Stimulated activated CD4-positive, alpha-beta T cell treated with anti-CD3 and anti-CD28 coated beads, Interleukin-4, amount 100 ng/mL, for 48 hours (primary cell): ENCODE data around the gene PTCD2.
A peak's percentile ranks its signal among the peaks of the same experiment; 100 is the strongest.

Experiments
- DNase-seq, 2 donors: peaks; one replicate each; pipeline ENCODE4 v3.0.0-alpha.2; 2020; ENCODE audit warnings: low read depth in 2 of 2

PTCD2 gene, protein sequence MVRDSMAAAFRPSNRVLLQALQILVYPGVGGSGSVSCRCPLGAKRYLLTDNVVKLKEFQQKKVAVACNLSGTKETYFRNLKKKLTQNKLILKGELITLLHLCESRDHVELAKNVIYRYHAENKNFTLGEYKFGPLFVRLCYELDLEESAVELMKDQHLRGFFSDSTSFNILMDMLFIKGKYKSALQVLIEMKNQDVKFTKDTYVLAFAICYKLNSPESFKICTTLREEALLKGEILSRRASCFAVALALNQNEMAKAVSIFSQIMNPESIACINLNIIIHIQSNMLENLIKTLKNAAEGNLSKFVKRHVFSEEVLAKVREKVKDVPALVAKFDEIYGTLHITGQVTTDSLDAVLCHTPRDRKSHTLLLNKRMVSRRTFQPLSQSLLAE

DNA sequence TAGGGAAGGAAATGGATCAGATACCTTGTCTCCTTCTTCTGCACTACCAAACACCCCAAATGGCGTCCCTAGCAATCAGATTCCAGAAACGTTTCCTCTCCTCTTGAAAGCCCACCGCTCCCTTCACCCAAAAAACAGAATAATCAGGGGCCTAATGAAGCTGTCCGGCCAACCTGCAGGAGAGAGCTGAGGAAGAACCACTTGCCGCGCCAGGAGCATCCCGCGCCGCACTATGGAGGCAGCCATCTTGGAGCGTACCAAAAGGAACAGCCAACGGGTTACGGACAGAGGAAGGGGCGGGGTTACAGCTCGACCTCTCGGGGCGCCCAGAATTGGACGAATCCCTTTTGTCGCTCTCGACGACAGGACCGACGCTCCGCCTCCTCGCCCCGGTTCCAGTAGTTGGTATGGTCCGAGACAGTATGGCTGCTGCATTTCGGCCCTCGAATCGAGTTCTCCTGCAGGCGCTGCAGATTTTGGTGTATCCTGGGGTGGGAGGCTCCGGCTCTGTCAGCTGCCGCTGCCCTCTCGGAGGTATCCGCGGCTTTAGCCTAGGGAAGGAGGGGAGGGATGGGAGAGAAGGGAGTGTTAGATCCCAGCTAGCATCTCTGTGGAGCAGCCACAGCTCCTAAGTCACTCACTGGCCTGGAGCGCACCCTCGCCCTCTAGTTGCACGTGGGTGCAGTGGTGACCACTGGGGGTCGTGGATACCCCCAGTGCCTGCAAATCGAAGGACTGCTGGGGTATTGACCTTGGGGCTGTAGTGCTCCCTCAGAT is at the start of gene PTCD2, which contains the start of gene MRPS27:
Gene PTCD2 (plus strand): TSS at position 398 of the 777 bp plus-strand sequence. CDS start 10 bp downstream, at position 408.
Gene MRPS27 (minus strand): TSS at position 265 of the 777 bp plus-strand sequence. CDS start 19 bp downstream, at position 246.
- DNase-seq, result peak; percentile 86 to 95

DNA sequence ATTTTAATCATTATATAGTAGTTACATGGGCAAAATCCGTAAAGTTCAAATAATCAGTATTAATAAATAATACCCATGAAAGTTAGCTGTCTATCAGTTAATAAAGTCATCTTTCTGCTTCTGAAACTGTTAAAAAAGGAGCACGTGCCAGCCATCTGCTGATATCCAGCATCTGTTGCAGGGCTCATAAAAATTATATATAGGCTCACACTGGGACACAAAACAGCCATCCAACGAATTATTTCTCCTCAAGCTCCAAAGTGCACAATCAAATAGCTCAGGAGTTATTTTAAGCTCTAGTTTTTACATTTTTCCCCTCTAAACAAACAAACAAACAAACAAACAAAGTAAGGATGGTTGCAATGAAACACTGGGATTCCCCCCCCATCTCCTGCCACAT is 48.5 kb upstream of the PTCD2 start:
- DNase-seq, result no peak

DNA sequence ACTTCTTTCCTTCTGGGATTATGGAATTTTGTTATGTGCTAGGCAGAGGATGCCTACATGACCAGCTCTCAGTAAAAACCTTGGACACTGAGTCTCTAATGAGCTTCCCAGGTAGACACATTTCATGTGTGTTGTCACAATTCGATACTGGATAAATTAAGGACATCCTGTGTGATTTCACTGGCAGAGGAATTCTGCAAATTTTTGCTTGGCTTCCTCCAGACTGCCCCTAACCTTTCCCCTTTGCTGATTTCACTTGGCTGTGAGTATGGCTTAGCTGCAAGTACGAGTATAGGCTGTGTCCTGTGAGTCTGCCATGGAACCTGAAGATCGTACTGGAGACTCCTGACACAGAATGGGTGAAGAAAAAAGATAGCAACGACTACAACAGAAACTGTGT is 47.8 kb upstream of the PTCD2 start:
- no peak for DNase-seq

DNA sequence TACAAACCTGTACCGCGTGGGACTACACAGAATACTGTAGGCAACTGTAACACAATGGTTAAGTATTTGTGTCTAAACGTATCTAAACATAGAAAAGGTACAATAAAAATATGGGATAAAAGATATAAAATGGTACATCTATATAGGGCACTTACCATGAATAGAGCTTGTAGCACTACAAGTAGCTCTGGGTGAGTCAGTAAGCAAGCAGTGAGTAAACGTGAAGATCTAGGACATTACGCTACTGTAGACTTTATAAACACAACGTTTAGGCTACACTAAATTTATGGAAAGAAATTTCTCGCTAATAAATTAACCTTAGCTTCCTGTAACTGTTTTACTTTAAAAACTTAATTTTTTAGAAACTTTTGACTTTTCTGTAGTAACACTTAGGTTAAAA is 46.6 kb upstream of the PTCD2 start:
- no peak for DNase-seq

DNA sequence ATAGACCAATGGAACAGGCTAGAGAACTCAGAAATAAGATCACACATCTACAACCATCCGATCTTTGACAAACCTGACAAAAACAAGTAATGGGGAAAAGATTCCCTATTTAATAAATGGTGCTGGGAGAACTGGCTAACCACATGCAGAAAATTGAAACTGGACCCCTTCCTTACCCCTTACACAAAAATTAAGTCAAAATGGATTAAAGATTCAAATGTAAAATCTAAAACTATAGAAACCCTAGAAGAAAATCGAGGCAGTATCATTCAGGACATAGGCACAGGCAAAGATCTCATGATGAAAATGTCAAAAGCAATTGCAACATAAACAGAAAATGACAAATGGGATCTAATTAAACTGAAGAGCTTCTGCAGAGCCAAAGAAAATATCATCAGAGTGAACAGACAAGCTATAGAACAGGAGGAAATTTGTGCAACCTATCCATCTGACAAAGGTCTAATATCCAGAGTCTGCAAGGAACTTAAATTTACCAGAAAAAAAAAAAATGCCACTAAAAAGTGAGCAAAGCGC is 43.9 kb upstream of the PTCD2 start:
- DNase-seq, result no peak

DNA sequence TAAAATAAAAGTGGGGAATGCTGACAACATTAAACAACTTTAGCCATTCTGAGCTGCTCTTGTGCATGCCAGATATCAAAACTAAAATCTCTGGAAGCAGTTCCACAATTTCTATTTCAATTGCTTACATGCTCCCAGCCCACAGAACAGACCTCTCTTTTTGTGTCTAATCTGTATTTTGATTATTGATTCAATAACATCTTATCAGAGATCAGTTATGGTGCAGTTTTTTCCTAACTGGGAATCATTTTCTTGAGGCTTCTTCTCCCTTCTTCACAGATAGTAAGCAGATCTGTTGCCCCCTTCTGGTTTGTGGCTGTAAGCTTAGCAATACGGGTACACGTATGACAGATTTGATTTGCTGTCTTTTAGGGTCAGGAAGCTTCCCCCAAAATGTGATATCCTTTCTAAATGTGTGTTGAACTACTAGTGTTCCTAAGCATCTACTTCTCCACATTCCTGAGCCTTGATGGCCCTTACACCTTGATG is 39.5 kb upstream of the PTCD2 start:
- DNase-seq, result no peak

DNA sequence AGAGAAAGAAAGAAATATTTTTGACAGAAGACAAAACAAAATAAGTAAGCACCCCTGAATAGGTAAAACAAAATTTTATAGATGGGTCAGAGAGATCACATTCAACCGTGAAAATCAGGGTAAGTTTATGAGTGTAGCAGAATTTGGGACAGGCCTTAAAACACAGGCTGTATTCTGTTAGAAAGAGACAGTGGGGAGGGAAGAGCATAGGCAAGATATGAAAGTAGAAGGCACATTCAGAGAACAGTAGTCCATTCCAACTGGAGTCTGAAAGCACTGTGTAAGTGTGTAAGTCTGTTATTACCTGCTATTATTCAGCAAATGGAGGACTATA is 38.8 kb upstream of the PTCD2 start:
- no peak for DNase-seq

DNA sequence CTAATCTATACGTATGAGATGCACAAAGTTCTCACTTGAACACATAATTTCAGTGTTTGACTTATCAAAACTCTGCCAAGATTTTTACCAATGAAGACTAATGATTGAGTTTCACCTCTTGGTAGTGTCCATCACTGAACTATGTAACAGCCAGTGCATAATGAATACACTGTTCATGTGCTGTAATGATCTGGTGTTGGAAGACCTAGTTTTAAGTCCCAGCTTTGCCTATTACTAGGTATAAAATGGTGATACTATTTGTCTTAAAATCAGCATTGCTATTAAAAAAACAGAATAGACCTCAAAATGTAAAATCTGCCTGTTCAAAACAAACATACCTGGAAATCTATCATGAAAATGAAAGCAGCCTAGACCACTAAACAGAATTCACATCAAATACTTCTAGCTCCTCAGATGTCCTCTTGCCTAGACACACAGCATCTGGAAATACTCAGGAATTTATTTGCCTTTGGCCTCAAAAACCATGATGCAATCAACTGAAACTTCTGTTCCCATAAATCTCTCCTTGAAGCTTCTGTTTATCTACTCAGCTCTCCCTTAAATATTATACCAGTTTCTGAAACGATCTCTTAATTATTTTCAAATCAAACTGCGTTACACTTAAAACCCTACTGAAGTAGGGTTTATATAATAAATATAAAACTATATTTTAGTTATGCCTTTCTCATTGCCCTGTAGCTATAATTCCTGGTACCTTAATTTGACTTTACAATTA is 38.2 kb upstream of the PTCD2 start:
- no peak for DNase-seq

DNA sequence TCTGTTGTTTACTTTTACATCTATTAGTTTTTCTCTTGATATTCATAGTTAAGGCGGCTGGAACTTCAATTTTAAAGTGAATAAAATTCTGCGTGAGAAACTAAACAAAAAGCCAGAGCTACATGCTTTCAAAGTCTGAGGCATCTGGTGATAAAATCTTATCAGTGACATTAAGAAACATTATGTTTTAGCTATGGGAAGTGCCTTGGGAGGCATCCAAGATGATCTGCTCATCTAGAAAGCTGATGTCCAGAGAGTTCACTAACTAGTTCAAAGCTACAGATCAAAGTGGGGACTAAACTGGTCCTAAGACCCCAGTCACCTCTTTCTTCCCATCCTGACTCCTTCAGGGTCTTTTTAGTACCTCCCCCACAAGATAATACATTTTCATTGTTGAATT is 37.3 kb upstream of the PTCD2 start:
- no peak for DNase-seq

DNA sequence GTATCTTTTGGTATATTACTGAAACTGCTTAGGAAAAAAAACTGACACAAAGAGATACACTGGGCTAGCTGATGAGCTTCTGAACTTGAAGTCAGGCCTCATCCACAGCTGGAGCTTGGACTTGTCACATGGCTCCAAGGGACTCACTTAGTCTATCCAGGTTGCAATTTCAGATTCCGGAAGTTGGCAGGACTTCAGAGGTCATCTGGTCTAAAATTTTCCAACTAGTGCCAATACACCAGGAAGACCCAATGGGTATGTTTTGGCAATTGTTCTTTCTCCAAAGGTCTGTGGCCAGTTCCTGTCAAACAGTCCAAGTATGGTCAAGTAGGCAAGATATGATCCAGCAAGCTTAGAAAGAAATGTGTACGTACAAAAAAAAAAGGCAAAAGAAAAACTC is 36.8 kb upstream of the PTCD2 start:
- DNase-seq, result no peak

DNA sequence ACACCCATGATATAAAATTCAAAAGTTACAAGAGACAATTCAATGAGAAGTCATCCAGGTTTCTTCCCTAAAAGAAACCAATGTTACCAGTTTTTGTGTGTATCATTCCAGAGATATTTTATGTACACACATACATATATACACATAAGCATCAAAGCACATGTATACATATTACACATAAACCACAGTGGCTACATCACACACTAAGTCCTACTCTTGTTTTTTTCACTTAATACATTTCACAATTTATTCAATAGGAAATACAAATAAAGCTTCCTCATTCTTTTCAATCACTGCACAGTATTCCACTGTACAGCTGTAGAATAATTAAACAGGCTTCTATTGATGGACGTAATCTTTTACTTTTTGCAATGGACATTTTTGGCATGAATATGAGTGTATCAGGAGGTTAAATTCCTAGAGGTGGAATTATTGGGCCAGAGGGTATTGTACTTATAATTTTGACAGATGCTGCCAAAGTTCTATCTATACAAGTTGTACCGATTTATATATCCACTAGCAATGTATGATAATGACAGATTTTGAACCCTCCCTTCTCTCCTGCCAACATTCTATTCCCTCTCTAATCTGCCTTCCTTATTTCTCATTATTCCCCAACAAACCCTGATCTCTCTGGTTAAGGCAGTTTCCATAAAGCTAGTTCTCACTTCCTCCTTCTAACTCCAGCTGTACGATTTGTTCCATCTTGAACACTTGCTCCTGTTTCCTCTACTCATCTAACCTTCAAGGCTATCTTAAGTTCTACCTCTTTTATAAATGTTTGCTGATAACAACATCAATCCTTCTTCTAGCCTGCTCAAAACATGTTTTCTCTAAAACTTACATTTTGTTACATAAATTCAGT is 35.4 kb upstream of the PTCD2 start:
- DNase-seq, result no peak

DNA sequence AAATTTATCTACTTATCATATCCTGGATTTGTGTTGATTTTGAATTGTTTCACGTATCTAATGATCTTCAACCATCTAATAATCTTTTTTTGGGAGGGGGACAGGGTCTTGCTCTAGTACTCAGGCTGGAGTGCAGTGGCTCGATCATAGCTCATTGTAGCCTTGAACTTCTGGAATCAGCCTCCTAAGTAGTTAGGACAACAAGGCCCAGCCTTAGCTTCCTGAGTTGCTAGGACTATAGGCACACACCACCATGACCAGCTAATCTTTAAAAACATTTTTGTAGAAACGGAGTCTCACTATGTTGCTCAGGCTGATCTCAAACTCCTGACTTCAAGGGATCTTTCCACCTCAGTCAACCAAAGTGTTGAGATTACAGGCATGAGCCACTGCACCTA is 34.8 kb upstream of the PTCD2 start:
- DNase-seq, result no peak

DNA sequence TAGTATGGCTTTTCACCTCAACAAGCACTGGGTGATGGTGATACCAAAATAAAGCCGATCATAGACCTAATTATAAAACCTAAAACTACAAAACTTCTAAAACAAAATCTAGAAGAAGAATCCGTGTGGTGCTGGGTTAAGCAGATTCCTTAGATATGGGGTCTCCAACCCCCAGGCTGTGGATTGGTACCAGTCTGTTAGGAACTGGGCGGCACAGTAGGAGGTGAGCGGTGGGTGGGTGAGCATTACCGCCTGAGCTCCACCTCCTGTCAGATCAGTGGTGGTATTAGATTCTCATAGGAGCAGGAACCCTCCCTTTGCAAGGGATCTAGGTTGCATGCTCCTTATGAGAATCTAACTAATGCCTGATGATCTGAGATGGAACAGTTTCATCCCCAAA is 33.4 kb upstream of the PTCD2 start:
- DNase-seq, result no peak

DNA sequence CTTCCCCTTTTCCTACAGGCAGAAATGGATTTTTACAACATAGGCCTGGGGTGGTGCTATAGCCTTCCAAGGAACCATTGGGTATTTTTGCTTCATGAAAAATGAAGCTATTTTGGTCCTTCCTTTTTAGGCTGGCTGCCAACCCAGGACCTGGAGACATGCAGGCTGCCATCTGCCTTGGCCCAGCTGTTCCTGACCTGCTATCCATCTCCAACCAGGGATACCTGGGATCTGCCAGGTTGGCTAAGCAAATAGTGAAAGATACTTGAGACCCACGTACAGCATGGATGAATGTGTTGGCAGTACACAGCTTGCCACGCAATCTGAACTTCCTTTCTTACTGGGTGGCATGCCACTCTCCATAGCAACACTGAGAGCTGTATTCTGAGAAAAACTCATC is 31.2 kb upstream of the PTCD2 start:
- no peak for DNase-seq

DNA sequence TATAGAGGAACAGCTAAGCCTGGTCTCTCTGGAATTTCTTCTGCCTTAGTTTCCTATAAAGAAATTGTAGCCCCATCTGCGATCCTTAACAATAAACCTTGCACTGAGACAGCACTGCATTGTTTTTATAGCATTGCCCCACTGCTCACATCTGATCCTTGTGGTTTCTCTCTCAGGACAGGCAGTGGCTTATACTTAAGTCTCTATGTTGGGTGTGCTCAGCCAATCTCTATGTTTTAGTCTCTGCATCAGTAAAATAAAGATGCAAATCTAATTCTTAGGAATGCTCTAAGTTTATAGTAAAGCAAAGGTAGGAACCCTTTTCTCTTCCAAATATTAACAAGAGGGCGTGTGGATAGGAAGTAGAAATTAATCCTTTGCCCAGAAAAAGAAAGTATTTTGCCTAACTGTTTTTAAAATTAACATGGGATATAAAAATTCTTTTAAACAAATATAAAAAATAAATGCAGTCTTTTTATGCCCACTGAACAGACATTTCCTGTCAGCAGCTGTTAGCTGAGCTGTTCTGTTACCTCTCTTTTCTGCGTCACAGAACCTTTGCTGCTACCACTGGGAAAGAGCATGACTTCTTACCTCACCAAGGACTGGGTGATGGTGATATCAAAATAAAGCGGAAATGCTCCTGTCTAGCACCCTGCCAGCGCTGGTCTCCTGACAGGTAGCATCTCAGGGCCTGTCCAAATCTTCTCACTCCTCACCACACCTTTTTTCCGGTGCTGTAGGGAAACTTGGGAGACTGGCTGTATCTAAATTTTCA is 29.6 kb upstream of the PTCD2 start:
- DNase-seq, result no peak

DNA sequence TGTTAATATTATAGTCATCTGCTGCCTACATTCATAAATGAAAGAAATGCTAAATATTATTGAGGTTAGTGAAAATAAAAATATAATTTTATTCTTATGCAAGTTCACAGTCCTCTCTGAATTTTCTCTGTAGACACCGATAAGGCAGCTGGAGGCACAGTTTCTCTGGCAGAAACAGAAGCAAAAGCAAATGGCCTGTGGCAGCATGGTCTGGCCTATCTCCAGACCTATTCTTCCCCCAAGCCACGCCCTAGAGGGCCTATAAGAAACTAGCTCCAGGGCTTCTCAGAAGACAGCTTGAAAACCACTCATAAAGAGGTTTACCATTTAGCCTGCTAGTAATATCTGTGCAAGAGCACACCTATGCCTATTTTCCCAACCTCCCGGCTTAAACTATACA is 28.6 kb upstream of the PTCD2 start:
- no peak for DNase-seq

DNA sequence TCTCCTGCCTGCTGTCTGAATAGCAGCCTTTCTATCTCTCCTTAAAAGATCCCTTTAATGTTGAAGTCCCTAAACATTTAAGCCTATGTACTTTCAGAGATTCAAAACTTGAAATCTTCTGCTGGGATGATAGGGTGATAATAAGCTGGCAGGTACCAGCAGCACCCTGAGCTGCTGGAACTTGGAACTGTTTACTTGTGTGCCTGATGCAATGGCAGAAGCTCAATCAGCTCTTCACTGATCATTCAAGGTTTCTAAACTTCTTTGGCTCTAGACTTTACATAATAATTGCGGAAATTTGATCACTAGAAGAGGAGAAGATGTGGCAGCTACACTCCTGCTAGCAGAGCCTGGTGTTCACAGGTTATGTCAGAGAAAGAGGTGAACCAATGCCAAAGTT is 27.8 kb upstream of the PTCD2 start:
- DNase-seq, result no peak

DNA sequence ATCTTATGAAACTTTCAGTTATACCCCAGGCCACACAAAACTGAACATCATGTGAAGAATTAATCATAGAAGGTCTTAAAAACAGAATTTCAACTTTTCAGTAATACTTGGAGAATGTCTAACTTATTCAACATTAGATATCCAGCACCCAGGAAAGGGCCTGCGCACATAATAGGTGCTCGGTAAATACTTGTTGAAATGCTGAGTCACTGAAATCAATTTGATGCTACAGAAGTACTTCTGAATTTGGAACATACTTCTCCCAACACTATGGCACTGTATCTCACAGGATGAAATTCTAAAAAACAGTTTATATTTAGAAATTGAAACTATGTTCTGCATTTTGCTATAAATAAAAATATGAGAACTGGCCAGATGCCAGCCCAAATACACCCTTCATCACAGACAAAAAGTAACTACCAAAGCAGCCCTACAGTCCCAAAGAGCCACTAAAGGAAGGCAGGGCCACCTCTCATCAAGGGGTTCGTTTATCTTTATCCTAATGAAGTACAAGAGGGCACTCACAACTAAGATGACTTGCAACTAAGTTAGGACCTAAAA is 26.6 kb upstream of the PTCD2 start:
- DNase-seq, result no peak

DNA sequence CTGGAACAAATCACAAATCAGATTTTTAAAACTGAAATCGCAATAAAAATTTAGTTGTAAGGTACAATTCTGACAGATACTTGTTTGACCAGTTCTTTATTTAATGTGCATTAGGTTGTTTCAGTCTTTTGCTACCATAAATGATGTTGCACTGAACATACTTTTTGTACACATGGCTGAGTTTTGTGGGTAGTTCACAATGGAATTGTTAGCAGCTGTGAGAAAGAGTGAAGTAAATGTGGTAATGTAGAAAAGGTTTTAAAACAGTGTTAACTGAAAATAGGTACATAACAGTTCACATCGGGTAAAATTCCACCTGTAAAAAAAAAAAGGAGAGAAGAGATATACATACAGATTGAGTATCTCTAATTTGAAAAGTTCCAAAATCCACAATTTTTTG is 25.7 kb upstream of the PTCD2 start:
- DNase-seq, result no peak

DNA sequence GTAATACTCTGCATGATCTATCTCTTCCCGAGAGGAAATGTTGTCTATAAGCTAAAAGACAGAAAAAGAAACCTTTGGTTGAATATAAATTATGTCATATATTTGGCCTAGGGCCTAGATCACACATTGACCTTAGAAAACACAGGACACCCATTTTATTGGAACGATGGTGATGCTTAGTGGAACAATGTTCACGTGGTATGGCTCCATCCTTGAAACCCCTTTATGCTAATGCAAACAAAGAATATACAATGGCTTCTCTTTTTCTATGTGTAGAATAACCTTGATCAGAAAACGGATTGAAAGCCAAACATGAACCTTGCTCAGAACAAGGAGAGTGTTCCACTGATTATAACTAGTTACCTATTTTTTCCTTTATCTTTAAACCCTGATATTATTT is 24.6 kb upstream of the PTCD2 start:
- no peak for DNase-seq
